ENCODE data around the gene TINCR.
"Not testable (repeated sequence)": the region's sequence is repeated elsewhere in the genome, so short reads cannot be mapped to it uniquely, and the experiment has no call there.

The TINCR gene

DNA sequence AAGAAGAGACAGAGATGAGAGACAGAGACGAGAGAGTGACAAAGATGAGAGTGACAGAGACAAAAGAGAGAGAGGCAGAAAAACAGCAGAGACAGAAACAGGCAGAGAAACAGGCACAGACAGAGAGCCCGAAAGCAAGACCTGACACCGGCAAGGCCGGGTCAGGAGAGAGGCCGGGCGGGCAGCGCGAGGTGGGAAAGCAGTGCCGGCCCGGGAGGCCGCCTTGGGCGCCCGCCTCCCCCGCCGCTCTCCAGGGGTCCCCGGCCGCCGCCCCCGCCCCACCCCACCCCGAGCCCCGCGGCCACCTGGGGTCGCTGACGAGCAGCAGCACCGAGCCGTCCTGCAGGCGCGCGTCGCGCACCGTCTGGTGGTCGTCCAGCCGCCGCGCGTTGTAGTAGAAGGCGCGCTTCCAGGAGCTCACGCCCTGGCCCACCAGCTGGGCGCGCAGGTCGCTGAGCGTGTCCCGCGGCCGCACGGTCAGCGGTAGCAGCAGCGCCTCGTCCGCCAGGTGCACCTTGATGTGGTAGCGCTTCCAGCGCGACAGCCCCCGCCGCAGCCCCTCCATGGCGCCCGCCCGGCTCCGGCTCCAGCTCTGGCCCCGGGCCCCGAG lies at the start of gene TINCR:
Gene TINCR (minus strand): TSS at position 594 of the 610 bp plus-strand sequence.
- no peak for DNase-seq

DNA sequence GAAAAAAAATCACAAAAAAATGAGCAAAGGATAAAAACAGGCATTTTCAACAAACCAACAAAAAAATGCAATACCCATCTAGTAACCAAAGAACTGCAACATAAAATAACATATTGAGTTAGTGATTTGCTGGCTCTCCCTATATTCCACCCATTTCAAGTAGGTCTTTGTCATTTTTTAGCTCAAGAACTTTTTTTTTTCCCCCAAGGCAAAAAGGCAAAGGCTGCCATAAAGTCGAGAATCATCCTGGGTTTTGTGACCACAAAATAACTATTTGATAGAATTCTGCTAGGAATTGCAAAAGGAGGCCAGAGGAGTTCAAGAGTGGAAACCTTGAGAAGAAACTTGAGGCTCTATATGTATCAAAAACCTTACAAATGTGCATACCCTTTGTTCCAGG lies 49.3 kb upstream of the TINCR start:
- DNase-seq: no peak

DNA sequence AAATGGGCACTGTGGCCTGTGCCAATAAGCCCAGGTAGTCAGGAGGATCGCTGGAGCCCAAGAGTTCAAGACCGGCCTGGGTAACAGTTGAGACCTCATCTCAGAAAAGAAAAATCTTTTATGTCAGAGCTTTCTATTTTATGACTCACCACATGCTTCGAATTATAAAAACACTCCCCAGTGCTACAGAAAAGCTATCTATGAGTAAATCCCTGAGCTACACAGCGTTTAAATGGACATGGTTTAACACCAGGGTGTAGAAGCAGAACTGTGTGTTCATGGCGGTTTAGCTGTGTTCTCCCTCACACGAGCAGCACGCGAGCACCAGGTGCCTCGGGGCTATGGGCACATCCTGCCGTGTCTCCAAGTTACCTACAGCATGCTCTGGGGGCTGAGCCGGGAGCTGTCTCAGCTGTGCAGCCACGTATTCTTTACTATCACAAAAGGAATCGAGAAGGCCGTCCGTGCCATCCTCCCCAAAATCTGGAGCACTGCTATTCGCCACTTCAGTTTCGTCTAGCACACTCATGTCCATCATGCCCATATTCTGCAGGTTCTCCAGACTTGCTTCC lies 48.1 kb upstream of the TINCR start:
- DNase-seq: no peak

GRCh38 chr19:5612891-5613865 lies 45.4 kb upstream of the TINCR start:
- no peak for DNase-seq

DNA sequence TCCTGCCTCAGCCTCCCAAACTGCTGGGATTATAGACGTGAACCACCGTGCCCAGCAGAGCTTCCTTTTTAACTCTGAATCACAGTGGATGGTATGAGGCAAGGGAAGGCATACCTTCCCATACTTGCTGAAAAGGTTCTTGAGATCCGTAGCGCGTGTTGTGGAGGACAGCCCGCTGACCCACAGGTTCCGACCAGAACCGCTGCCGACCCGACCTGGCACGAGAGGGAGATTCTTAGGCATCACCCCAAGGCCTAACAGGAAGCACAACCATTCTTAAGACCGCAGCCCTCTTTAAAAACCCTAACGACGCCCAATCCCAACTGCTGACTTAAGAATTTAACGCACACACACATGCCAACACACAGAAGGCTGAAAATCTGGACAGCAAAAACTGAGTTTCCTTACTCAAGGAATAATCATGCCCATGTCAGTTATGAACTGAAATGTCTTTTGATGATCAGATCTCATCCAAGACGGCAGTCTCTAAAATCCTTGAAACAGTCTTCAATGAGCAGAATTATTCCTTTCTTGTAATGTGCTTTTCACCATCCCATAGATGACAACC lies 42.2 kb upstream of the TINCR start:
- no peak for DNase-seq

GRCh38 chr19:5608766-5609165 lies 41.0 kb upstream of the TINCR start:
- DNase-seq: not testable (repeated sequence)

DNA sequence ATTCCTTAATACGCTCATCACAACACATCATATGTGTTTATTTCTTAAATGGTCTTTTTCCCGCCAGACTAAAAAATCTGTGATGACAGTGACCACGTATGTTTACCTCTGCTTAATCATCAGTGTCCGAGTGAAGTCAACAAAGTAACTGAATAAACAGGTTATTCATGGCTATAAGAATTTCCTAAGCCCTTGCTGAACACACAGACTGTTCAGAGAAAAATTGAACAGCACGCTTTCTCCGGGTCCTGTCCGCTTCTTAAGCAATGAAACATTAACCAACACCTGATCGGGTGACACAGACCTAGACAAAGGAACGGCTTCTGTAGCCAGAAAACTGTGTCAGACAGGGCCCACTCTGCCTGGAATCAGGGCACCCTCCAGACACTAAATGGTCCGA lies 40.5 kb upstream of the TINCR start:
- DNase-seq: no peak

GRCh38 chr19:5607318-5608275 lies 39.8 kb upstream of the TINCR start:
- no peak for DNase-seq

DNA sequence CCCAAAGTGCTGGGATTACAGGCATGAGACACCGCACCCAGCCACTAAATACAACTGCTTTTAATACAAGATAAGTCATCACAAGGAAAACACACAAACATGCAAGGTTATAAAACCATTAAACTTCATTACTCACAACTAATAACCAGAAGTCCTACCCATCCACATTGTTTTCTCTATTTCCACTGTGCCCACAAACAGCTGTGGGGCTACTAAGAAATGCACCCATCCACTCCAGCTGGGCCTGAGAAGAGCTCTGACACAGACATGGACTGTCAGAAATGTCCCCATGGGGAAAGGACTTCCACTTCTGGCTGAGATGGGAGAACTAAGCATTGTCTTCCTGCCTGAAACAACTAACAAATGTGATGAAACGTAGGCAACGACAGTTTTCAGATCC lies 37.6 kb upstream of the TINCR start:
- DNase-seq: no peak

DNA sequence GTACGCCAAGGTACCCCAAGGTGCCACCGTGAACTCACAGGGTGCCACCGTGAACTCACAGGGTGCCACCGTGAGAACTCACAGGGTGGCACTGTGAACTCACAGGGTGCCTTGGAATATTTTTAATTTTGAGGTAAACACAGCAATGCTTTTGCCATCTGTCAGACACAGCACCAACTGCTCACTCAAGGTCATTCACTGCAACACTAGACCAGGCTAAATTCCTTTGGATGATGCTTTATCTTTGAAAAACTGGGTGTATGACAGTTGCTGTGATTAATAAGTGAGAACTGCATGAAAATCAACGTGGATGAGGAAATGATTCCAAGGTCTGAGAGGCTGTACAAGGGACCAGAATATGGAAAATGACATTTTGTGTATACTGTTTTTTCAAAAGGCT lies 35.9 kb upstream of the TINCR start:
- DNase-seq: no peak

DNA sequence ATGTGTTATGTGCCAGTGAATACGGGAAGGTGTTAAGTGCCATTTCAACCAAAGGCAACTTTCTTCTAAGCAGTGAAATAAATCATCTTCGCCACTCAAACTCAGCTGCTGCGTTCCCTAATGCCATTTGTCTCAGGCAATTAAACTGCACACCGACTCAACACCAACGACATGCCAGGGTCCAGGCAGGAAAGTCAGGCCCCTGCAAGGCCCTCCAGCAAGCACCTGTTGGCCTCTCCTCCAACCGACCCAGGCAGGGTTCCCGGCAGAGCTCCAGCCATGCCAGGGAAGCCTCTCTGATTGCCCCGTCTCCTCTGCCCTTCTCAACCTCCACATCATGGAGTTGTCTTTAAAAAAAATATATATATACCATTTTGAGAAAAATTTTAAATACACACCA lies 33.0 kb upstream of the TINCR start:
- no peak for DNase-seq

DNA sequence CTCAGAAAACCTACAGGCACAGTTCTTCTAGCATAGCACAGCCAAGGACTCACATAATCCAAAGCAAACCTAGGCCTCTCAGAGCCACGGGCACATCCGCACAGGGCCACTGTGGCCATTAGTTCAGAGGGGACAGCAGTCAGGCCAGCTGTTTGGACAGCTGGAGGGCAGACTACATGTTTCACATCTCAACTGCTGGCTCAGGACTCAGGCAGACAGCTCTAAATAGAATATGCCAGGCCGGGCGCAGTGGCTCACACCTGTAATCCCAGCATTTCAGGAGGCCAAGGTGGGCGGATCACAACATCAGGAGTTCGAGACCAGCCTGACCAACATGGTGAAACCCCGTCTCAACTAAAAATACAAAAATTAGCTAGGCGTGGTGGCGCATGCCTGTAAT lies 28.0 kb upstream of the TINCR start:
- DNase-seq: no peak

- no peak for DNase-seq
Observed at GRCh38 chr19:5595129-5595528, 27.4 kb upstream of the TINCR start.

GRCh38 chr19:5594521-5594950 lies 26.8 kb upstream of the TINCR start:
- no peak for DNase-seq

GRCh38 chr19:5593343-5594255 lies 25.8 kb upstream of the TINCR start:
- DNase-seq: no peak

DNA sequence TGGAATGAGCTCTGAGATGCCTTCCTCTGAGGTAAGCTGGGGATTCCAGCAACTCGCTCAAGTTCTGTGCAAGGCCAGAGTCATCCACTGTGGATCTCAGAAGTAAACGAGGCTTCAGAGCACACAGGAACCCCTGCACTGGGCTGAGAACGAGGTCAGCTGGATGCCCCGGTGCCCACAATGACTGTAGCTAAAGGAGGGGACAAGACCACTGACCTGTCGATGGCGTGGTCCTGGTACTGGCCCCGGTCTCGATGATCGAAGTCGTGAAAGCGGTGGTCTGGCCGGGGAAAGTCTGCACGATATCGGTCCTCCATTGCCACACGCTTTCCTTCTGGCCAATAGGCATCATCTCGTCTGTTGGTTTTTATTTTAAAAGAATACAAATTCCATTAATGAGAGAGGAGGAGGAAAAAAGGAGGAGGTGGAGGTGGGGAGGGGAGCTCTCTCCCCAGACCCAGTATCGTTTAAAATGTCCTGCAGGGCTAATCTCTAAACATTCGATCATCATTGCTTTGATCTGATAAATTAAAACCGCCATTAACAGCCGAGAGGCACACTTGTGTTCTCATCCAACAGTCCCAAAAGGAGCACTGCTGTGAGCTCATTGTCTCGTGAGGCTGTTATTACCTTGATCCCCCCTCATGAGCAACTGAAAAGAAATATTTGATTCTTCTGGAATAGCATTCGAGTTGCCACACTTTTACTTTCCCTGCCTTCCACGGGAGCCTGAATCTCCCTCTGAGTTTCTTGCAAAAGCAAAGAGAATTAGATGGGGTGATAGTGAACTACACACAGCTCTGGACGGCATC lies 25.0 kb upstream of the TINCR start:
- DNase-seq: no peak

GRCh38 chr19:5591476-5591875 lies 23.7 kb upstream of the TINCR start:
- DNase-seq: no peak

DNA sequence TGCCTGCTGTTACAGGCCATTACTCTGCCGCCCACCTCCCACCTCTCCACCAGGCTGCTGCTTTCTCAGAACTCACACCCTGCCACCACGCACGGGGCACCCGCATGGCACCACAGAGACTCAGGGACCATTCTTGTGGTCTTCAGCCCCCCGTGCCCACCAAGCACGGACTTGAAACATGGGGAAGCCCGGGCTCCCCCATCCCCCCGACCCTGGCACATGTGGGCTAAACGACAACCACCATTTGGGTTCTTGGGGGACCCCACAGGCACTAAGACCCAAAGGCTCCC lies 23.1 kb upstream of the TINCR start:
- DNase-seq: no peak

GRCh38 chr19:5590151-5590864 lies 22.6 kb upstream of the TINCR start:
- no peak for DNase-seq
